Midbrain (tissue), 1 donor: Measurements from ENCODE around the gene EMP1.
A peak's percentile ranks its signal among the peaks of the same experiment; 100 is the strongest.

Source experiments
- DNase-seq: peaks from one replicate; lab custom pipeline; 2025; lab: John Stamatoyannopoulos, UW

EMP1 gene

GRCh38 chr12:13223179-13223804 is 26.8 kb downstream of the EMP1 start:
- DNase-seq = no peak

GRCh38 chr12:13223941-13224340 is 27.4 kb downstream of the EMP1 start:
- DNase-seq = no peak

GRCh38 chr12:13227191-13227590 is 30.7 kb downstream of the EMP1 start:
- no peak for DNase-seq

- DNase-seq = no peak
Observed at GRCh38 chr12:13228579-13228978, 32.1 kb downstream of the EMP1 start.

- no peak for DNase-seq
Observed at GRCh38 chr12:13229504-13229903, 33.0 kb downstream of the EMP1 start.

GRCh38 chr12:13230500-13230899 is 34.0 kb downstream of the EMP1 start:
- DNase-seq = no peak

GRCh38 chr12:13233830-13234641 is 37.5 kb downstream of the EMP1 start:
- DNase-seq = no peak

- DNase-seq = no peak
Observed at GRCh38 chr12:13238204-13238603, 41.7 kb downstream of the EMP1 start.

- DNase-seq = no peak
Observed at GRCh38 chr12:13241833-13242488, 45.4 kb downstream of the EMP1 start.

GRCh38 chr12:13242936-13243335 is 46.4 kb downstream of the EMP1 start:
- no peak for DNase-seq

- DNase-seq = no peak
Observed at GRCh38 chr12:13243516-13244070, 47.1 kb downstream of the EMP1 start.

- no peak for DNase-seq
Observed at GRCh38 chr12:13247596-13247995, 51.1 kb downstream of the EMP1 start.

- DNase-seq = no peak
Observed at GRCh38 chr12:13248964-13249363, 52.4 kb downstream of the EMP1 start.

GRCh38 chr12:13250416-13250815 is 53.9 kb downstream of the EMP1 start:
- DNase-seq = no peak

- no peak for DNase-seq
Observed at GRCh38 chr12:13251521-13251920, 55.0 kb downstream of the EMP1 start.

GRCh38 chr12:13252024-13252423 is 55.5 kb downstream of the EMP1 start:
- DNase-seq = no peak

GRCh38 chr12:13252616-13253015 is 56.1 kb downstream of the EMP1 start:
- no peak for DNase-seq

GRCh38 chr12:13253966-13254760 is 57.6 kb downstream of the EMP1 start:
- DNase-seq = no peak

GRCh38 chr12:13255792-13256691 is 59.5 kb downstream of the EMP1 start:
- DNase-seq = peak; percentile 94

GRCh38 chr12:13256692-13257045 is 60.1 kb downstream of the EMP1 start:
- DNase-seq = no peak

- no peak for DNase-seq
Observed at GRCh38 chr12:13257356-13257875, 60.9 kb downstream of the EMP1 start.
